Measurements from ENCODE around the gene ODC1. TPM values are rescaled to one million over a fixed set of nuclear protein-coding genes. Genes with fewer than 3 reads are reported as not detected.

ODC1 gene
- total RNA-seq, 1 donor from 2014 or later, result 82.8 TPM

- Histone ChIP-seq H3K4me1 (peaks cover 3 to 7% of the 10 kb centered on the region in 2 donors), H3K27me3 (no peaks in the 10 kb centered on the region), H3K9me3 (no peaks in the 10 kb centered on the region), H3K4me3 (no peak overlapping the region), H3K27ac (peak overlapping the region in 1 of 2 donors; percentile 50), H3K36me3 (no peaks in the 10 kb centered on the region)
- TF ChIP-seq, protein P1, sequence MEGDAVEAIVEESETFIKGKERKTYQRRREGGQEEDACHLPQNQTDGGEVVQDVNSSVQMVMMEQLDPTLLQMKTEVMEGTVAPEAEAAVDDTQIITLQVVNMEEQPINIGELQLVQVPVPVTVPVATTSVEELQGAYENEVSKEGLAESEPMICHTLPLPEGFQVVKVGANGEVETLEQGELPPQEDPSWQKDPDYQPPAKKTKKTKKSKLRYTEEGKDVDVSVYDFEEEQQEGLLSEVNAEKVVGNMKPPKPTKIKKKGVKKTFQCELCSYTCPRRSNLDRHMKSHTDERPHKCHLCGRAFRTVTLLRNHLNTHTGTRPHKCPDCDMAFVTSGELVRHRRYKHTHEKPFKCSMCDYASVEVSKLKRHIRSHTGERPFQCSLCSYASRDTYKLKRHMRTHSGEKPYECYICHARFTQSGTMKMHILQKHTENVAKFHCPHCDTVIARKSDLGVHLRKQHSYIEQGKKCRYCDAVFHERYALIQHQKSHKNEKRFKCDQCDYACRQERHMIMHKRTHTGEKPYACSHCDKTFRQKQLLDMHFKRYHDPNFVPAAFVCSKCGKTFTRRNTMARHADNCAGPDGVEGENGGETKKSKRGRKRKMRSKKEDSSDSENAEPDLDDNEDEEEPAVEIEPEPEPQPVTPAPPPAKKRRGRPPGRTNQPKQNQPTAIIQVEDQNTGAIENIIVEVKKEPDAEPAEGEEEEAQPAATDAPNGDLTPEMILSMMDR (IDR thresholded peaks at IDR 0.05), result no peak
- intact Hi-C loops (cut with DNase I), result no loop called here
- DNase-seq (ENCODE audit: low spot score in 2 of 2), result no peak
Measured at GRCh38 chr2:10399358-10399757, 48.8 kb downstream of the ODC1 start.

GRCh38 chr2:10398496-10398895, 49.6 kb downstream of the ODC1 start:
- TF ChIP-seq, protein P1 (IDR thresholded peaks at IDR 0.05), result no peak
- Histone ChIP-seq H3K27me3 (no peaks in the 10 kb centered on the region), H3K27ac (no peak overlapping the region), H3K9me3 (no peaks in the 10 kb centered on the region), H3K4me3 (no peak overlapping the region), H3K4me1 (no peaks in the 10 kb centered on the region), H3K36me3 (no peaks in the 10 kb centered on the region)
- DNase-seq (ENCODE audit: low spot score in 2 of 2), result no peak
- intact Hi-C loops (cut with DNase I), result no loop called here

DNA sequence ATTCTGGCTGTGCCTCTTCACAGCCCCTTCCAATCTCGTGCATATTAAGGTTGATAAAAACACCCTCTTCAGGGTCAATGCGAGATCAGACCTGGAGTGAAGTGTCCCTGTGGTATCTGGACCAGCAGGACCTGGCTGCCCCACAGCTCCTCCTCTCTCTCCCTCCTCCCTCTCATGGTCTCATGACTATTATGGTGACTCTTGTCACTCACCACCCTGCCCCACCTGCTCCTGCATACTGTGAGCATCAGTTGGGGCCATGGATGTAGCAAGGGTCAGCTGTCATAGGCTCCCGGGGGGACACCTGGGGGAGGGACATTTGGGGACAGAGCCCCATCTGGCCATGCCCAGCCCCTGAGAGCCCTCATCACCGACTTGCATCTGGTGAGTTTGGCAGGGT, 50.2 kb downstream of the ODC1 start:
- Histone ChIP-seq H3K27ac (no peak overlapping the region), H3K4me1 (no peaks in the 10 kb centered on the region)
- intact Hi-C loops (cut with DNase I), result no loop called here

DNA sequence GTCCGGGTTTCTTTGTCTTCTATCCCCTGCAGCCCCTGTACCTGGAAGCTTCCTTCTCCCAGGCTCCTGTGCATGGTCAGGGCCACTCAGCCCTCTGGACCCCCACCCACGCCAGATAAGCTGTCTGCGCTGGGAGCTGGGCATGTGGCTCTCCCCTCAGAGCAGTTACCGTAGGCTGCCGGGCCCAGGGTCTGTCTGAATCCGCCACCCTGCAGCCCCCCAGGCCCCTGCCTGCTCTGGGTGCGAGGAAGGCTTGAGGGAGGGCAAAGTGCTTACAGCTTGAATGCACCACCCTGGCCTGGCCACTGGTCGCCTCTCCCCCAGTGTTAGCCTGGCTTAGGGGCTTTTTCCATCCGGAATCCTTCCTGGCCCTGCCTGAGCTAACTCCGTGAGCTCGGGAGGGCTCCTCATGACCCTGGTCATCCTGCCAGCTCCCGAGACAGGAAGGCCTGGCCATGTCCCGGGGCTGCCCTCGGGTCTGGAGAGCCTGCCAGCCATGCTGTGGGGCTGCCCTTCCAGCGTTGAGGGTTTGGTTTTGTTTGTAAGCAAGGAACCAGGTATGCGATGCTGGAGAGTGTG, 50.7 kb downstream of the ODC1 start:
- Histone ChIP-seq H3K27ac (no peak overlapping the region), H3K9me3 (no peaks in the 10 kb centered on the region), H3K4me1 (no peaks in the 10 kb centered on the region), H3K4me3 (no peak overlapping the region), H3K36me3 (no peaks in the 10 kb centered on the region), H3K27me3 (no peaks in the 10 kb centered on the region)
- no peak for DNase-seq (ENCODE audit: low spot score in 2 of 2)
- intact Hi-C loops (cut with DNase I), result no loop called here
- TF ChIP-seq, protein P1 (IDR thresholded peaks at IDR 0.05), result no peak

More for the DNA sequence above, 50.2 kb downstream of the ODC1 start:
- H3K36me3 ChIP-seq, result no peaks in the 10 kb centered on the region
- H3K27me3 ChIP-seq, result no peaks in the 10 kb centered on the region
- no peak for DNase-seq (ENCODE audit: low spot score in 2 of 2)
- TF ChIP-seq, protein P1 (IDR thresholded peaks at IDR 0.05), result no peak
- H3K4me3 ChIP-seq, result no peak overlapping the region
- H3K9me3 ChIP-seq, result no peaks in the 10 kb centered on the region

GRCh38 chr2:10396464-10396863, 51.7 kb downstream of the ODC1 start:
- Histone ChIP-seq H3K9me3 (no peaks in the 10 kb centered on the region), H3K36me3 (no peaks in the 10 kb centered on the region), H3K27me3 (no peaks in the 10 kb centered on the region), H3K4me3 (no peak overlapping the region), H3K4me1 (no peaks in the 10 kb centered on the region), H3K27ac (no peak overlapping the region)
- DNase-seq (ENCODE audit: low spot score in 2 of 2), result no peak
- intact Hi-C loops (cut with DNase I), result no loop called here
- TF ChIP-seq, protein P1 (IDR thresholded peaks at IDR 0.05), result no peak

DNA sequence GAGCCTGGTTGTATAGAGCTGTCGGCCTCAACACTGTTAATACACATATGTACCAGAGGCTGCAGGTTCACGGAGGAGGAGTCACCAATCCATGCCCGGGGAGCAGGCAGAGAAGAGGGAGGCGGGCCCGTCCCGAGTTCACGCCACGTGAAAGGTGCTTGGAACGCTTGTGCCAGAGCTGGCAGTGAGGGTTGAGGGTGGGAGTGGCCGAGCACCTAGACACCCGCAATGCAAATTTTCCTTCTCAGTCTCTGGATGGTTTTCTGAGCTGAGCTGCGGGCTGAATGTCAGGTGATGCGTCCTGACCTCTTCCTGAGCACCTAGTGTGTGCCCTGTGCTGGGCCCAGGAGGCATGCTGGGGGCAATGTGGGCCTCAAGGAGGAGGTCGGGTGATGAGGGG, 52.2 kb downstream of the ODC1 start:
- Histone ChIP-seq H3K4me3 (no peak overlapping the region), H3K9me3 (no peaks in the 10 kb centered on the region), H3K27ac (no peak overlapping the region), H3K4me1 (no peaks in the 10 kb centered on the region), H3K36me3 (no peaks in the 10 kb centered on the region), H3K27me3 (no peaks in the 10 kb centered on the region)
- TF ChIP-seq, protein P1 (IDR thresholded peaks at IDR 0.05), result no peak
- intact Hi-C loops (cut with DNase I), result no loop called here
- no peak for DNase-seq (ENCODE audit: low spot score in 2 of 2)

All from ascending aorta (tissue), 2 donors.